ENCODE data around the gene HEXB. TPM values are rescaled to one million over a fixed set of nuclear protein-coding genes. Genes with fewer than 3 reads are reported as not detected.

Gene HEXB
- total and polyA plus RNA-seq, 7 donors = 31.0 to 63.3 (median 48.4) TPM

DNA sequence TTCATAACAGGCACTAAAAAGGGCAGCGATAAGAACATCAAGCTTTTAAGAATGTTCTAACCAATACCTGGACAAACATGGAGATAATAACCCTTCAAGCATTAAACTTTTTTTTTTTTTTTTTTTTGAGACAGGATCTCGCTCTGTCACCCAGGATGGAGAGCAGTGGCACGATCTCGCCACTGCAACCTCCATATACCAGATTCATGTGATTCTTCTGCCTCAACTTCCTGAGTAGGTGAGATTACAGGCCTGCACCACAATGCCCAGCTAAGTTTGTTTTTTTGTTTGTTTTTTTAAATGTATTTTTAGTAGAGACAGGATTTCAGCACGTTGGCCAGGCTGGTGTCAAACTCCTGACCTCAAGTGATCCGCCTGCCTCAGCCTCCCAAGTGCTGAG lies 29.8 kb upstream of the HEXB start:
- intact Hi-C loops (cut with DNase I) = no loop called here
- DNase-seq = no peak
- no peaks in the 10 kb centered on the region for H3K9me3 ChIP-seq
- no peaks in the 10 kb centered on the region for H3K27me3 ChIP-seq (ENCODE audit: insufficient read depth in 3 of 3, low read length in 2 of 3)
- no peak for ATAC-seq
- no peak overlapping the region for H3K4me3 ChIP-seq
- H3K27ac ChIP-seq = no peak overlapping the region
- TF ChIP-seq CTCF (IDR thresholded peaks at IDR 0.05) = no peak
- 79 to 87% (median 83%) methylated on average over 6 of the region's 6 CpGs for WGBS, 3 donors
- no peaks in the 10 kb centered on the region for H3K36me3 ChIP-seq (ENCODE audit: insufficient read depth in 1 of 2, low read depth in 1 of 2)
- H3K4me1 ChIP-seq = no peaks in the 10 kb centered on the region

GRCh38 chr5:74655716-74656115 lies 29.3 kb upstream of the HEXB start:
- Histone ChIP-seq H3K36me3 (ENCODE audit: insufficient read depth in 1 of 2, low read depth in 1 of 2) (no peaks in the 10 kb centered on the region), H3K9me3 (no peaks in the 10 kb centered on the region), H3K27me3 (ENCODE audit: insufficient read depth in 3 of 3, low read length in 2 of 3) (no peaks in the 10 kb centered on the region), H3K4me3 (no peak overlapping the region), H3K27ac (no peak overlapping the region), H3K4me1 (no peaks in the 10 kb centered on the region)
- no peak for TF ChIP-seq CTCF (IDR thresholded peaks at IDR 0.05)
- no peak for DNase-seq
- intact Hi-C loops (cut with DNase I) = no loop called here
- ATAC-seq = no peak

- ATAC-seq = no peak
- no peak overlapping the region for H3K27ac ChIP-seq
Observed at GRCh38 chr5:74657165-74657564, 27.9 kb upstream of the HEXB start.

GRCh38 chr5:74659172-74659571 lies 25.9 kb upstream of the HEXB start:
- Histone ChIP-seq H3K27me3 (ENCODE audit: insufficient read depth in 3 of 3, low read length in 2 of 3) (no peaks in the 10 kb centered on the region), H3K36me3 (ENCODE audit: insufficient read depth in 1 of 2, low read depth in 1 of 2) (no peaks in the 10 kb centered on the region), H3K4me1 (no peaks in the 10 kb centered on the region), H3K27ac (no peak overlapping the region), H3K4me3 (no peak overlapping the region), H3K9me3 (no peaks in the 10 kb centered on the region)
- WGBS, 3 donors = 71 to 83% (median 81%) methylated on average over 3 of the region's 3 CpGs
- intact Hi-C loops (cut with DNase I) = no loop called here
- DNase-seq (no peak), ATAC-seq (no peak)
- TF ChIP-seq CTCF (IDR thresholded peaks at IDR 0.05) = no peak

More at GRCh38 chr5:74657165-74657564, 27.9 kb upstream of the HEXB start:
- H3K27me3 ChIP-seq (ENCODE audit: insufficient read depth in 3 of 3, low read length in 2 of 3) = no peaks in the 10 kb centered on the region
- no peak overlapping the region for H3K4me3 ChIP-seq
- intact Hi-C loops (cut with DNase I) = no loop called here
- H3K4me1 ChIP-seq = no peaks in the 10 kb centered on the region
- no peaks in the 10 kb centered on the region for H3K36me3 ChIP-seq (ENCODE audit: insufficient read depth in 1 of 2, low read depth in 1 of 2)
- no peaks in the 10 kb centered on the region for H3K9me3 ChIP-seq
- DNase-seq = no peak
- no peak for TF ChIP-seq CTCF (IDR thresholded peaks at IDR 0.05)
- WGBS, 3 donors = 34 to 62% (median 44%) methylated on average over 2 of the region's 2 CpGs

DNA sequence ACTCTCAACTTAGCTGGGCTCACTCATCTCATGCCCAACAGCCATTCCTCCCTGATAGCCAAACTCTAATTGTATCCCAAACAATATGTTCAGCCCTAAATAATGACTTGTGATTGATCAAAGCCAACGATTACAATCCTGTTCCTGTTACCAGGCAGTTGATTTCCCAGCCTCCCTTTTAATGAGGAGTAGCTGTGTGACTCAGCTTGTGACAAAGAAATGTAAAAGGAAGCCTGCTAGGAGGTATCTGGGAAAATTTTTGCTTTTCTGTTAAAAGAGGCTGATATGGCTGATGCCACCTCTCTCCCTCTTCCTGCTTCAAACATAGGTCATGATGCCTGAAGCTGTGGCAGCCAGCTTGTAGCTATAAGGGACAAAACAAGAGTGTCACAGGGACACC lies 24.9 kb upstream of the HEXB start:
- no peak for TF ChIP-seq CTCF (IDR thresholded peaks at IDR 0.05)
- intact Hi-C loops (cut with DNase I) = no loop called here
- ATAC-seq = no peak
- Histone ChIP-seq H3K4me1 (no peaks in the 10 kb centered on the region), H3K9me3 (no peaks in the 10 kb centered on the region), H3K36me3 (ENCODE audit: insufficient read depth in 1 of 2, low read depth in 1 of 2) (no peaks in the 10 kb centered on the region), H3K4me3 (no peak overlapping the region), H3K27ac (no peak overlapping the region), H3K27me3 (ENCODE audit: insufficient read depth in 3 of 3, low read length in 2 of 3) (no peaks in the 10 kb centered on the region)
- DNase-seq = no peak
- WGBS, 3 donors = 69 to 76% (median 71%) methylated on average over 1 of the region's 1 CpG

All from psoas muscle (tissue), 8 donors.